ENCODE data around the gene NRCAM.

DNA sequence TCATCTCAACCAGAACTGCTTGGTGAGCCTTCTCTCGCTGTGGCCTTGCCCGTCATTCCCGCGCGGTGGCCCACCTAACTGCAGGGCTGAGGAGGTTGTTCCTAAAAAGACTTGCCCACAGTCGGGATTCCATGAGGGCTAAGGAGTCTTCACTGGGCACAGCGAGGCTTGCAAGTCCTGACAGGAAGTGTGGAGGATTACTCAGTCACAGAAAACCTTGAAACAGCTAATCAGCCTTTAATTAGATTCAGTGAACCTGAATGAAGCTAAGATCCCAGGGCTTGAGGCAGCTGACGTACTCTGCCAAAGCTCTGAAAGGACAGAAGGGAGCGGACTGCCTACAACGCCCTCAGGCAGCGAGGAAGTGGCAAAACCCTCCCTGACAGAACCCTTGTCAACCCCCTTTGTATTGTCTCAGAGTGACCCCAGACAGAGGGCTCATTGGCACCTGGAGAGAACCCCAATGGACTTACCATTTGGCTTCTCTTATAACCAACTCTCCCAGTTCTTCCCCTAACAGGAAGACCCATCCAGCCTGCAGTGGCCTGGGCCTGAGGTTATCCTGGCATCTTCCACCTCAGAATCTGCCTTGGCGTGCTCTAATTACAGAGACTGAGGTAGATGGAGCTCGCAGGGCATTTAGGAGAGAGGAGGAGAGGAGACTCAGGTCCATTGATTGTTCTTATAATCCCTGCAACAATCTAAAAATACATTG, 323.5 kb downstream of the NRCAM start:
- TF ChIP-seq, protein P1, sequence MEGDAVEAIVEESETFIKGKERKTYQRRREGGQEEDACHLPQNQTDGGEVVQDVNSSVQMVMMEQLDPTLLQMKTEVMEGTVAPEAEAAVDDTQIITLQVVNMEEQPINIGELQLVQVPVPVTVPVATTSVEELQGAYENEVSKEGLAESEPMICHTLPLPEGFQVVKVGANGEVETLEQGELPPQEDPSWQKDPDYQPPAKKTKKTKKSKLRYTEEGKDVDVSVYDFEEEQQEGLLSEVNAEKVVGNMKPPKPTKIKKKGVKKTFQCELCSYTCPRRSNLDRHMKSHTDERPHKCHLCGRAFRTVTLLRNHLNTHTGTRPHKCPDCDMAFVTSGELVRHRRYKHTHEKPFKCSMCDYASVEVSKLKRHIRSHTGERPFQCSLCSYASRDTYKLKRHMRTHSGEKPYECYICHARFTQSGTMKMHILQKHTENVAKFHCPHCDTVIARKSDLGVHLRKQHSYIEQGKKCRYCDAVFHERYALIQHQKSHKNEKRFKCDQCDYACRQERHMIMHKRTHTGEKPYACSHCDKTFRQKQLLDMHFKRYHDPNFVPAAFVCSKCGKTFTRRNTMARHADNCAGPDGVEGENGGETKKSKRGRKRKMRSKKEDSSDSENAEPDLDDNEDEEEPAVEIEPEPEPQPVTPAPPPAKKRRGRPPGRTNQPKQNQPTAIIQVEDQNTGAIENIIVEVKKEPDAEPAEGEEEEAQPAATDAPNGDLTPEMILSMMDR (IDR thresholded peaks at IDR 0.05), result no peak
- TF ChIP-seq POLR2AphosphoS5 (IDR thresholded peaks at IDR 0.05) (no peak), POLR2A (IDR thresholded peaks at IDR 0.05) (no peak)

Measured in gastroesophageal sphincter (tissue), 3 donors.